VCaP (cell line): ENCODE measurements around the gene RAD51B.
"Not testable (repeated sequence)": the region's sequence is repeated elsewhere in the genome, so short reads cannot be mapped to it uniquely, and the experiment has no call there.

Source experiments
- H3K27ac ChIP-seq: fragments of 450-650 bp; 2 replicates; pipeline ENCODE4 v1.5.1; 2017
- TF ChIP-seq, protein P1 (sequence below): fragments of 450-650 bp; conservative IDR thresholded peaks from 2 replicates; pipeline ENCODE4 v1.5.1; 2017; ENCODE audit warnings: mild to moderate bottlenecking, moderate library complexity

RAD51B gene

DNA sequence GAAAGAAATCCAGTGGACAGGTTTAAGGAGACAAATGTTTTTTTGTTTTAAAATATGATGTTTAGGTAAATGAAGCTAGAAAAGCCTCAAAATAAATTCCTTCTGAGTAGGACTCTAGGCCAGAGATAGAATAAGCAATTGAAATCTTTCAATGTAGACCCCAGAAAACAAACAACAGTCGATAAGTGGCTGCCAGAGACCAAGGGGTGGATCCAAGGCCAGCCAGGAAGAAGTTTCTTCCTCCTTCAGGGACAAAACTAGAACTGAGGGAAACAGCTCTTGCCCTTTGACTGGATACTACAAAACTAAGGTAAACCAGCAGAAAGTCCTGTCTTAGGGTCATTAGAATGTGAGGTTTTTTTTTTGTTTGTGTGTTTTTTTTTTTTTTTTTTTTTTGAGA, 481.6 kb downstream of the RAD51B start:
- TF ChIP-seq, protein P1, sequence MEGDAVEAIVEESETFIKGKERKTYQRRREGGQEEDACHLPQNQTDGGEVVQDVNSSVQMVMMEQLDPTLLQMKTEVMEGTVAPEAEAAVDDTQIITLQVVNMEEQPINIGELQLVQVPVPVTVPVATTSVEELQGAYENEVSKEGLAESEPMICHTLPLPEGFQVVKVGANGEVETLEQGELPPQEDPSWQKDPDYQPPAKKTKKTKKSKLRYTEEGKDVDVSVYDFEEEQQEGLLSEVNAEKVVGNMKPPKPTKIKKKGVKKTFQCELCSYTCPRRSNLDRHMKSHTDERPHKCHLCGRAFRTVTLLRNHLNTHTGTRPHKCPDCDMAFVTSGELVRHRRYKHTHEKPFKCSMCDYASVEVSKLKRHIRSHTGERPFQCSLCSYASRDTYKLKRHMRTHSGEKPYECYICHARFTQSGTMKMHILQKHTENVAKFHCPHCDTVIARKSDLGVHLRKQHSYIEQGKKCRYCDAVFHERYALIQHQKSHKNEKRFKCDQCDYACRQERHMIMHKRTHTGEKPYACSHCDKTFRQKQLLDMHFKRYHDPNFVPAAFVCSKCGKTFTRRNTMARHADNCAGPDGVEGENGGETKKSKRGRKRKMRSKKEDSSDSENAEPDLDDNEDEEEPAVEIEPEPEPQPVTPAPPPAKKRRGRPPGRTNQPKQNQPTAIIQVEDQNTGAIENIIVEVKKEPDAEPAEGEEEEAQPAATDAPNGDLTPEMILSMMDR, result no peak
- H3K27ac ChIP-seq, result no peak overlapping the region

DNA sequence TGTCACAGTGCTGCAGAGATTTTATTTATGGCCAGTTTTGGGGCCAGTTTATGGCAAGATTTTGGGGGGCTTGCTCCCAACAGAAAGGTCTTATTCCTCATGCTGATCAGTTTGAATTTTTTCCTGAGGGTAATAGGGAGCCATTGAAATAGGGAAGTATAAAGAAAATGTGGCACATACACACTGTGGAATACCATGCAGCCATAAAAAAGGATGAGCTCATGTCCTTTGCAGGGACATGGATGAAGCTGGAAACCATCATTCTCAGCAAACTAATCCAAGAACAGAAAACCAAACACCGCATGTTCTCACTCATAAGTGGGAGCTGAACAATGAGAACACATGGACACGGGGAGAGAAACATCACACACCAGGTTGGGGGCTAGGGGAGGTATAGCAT, 483.4 kb downstream of the RAD51B start:
- not testable (repeated sequence) for H3K27ac ChIP-seq

GRCh38 chr14:68305738-68306137, 486.2 kb downstream of the RAD51B start:
- peak overlapping the region; percentile 89 for H3K27ac ChIP-seq
- TF ChIP-seq, protein P1, result no peak

DNA sequence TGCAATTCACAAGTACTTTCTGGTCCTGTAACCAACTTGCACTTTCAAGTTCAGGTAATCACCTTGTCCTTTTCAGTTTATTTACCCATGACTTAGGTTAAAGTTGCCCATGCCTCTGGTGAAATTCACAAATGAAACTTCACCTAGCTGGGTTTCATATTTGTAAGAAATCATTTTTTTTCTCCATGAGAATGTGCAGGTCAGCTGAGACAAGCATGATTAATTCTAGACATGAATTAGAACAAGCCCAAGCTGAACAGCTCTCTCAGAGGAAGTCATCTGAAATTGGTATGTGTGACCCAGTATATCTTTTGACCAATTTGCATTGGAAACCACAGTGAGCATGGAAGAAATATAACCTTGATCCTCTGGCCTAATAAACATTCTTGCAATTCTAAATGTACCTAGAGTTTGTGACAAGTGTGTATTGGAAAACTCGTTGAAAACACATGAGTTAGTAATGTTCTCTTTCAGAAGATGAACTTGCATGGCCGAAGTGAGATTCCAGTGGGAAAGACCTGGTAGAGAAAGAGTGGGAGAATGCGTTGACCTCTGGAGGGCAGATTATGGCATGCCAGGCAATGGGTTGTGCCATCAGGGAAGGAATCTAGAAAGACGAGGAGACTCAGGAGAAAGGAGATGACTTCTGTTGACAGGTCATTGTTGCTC, 486.8 kb downstream of the RAD51B start:
- H3K27ac ChIP-seq, result peak overlapping the region; percentile 89
- TF ChIP-seq, protein P1, result no peak

DNA sequence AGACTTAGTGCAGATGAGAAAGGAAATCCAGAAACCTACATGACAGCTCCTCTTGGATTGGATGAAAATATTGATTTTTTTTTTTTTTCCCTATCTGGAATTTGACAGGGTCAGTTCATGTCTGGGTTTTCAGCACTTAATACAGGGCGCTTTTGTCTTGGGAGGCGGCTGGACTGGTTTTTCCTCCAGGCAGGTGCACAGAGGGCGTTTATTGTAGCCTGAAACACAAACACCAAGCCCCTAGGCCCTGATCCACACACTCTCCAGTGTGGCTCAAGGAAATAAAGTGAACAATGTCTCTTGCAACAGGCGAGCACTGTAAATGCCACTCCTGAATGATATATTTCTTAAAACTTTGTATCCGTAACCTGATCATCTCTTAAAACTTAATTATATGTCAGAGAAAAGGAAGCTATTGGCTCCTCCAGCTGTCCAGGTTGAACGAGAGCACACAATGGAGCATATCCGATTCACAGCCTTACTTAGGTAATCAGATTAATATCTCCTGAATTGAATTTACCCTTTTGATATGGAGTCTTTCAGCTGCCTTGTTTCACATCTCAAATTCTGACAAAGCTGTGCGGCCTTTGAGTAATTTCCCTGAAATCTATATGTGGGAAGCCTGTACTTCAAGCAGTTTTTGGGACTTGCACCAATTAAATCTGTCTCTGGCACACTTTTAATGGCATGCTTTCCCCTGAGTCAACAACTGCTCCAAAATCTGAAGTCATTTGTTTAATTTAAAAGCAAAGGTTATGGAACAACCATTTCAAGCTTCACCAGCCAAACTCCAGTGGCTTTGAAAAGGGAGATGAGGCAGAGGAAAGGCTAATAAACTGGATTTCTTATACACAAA, 487.6 kb downstream of the RAD51B start:
- TF ChIP-seq, protein P1, result no peak
- peak overlapping the region; percentile 89 for H3K27ac ChIP-seq

DNA sequence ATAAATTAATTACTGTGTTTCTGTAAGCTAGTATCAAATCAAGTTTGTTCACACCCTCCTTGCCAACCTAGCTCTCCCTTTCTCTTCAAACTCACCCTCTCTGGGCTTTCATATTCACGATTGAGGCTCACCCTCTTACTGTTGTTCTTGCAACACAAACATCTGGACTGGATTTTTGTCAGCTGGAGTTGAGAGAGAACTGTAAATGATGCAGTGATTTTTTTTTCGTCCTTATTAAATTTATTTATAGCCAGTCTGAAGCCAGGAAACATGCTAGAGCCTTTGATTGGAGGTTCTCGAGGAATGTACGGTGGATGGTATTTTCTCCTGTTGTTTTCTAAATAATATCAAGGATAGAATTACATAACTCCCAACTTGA, 488.2 kb downstream of the RAD51B start:
- TF ChIP-seq, protein P1, result no peak
- H3K27ac ChIP-seq, result peak overlapping the region; percentile 89

DNA sequence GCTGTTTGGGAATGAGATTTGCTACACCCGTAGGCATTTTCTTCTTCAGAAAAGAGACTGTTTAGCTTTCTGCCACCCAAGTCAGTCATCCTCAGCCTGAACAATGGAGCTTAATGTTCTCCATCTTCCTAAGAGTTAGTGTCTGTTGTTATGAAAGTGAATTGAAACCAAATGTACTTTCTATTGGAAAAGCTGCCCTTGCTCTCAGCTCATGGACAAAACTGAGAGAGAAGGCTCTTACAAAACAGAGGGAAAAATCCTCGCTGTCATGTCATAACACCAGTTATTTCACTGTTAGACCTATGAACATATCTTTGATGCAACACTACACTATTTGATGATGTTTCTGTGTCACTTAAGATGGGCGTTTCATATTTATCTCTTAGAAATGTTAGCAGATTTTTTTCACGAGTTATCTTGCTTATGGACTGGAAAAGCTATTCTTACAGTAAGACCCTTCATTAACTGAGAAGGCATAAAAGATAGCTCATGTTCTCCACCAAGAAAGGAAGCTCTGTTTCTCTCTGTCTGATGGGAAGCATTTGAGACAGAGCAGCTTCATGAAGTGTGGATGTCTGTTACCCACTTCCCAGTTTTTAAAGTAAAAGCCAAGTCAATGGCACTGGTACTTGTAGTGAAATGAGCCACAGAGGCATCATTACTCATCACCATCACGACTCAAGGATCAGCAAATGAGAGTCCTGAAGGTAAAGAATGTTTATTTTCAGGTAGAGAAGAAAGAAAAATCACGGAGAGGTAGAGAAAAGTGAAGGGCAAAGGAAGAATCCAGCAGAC, 489.3 kb downstream of the RAD51B start:
- H3K27ac ChIP-seq, result peak overlapping the region; percentile 89
- TF ChIP-seq, protein P1, result no peak
